HEK293 (cell line): Measurements from ENCODE around the gene ZNF830.
"Not testable (repeated sequence)": the region's sequence is repeated elsewhere in the genome, so short reads cannot be mapped to it uniquely, and the experiment has no call there.

Experiments used
- CTCF ChIA-PET: fragments of 350-600 bp; formaldehyde crosslinking; extraction: SDS; loops from one replicate; lab custom pipeline; 2021; ENCODE audit warnings: antibody characterized with exemption; lab: Yijun Ruan, JAX
- POLR2A ChIA-PET: fragments of 300-600 bp; formaldehyde crosslinking; extraction: SDS; loops from one replicate; lab custom pipeline; 2020; ENCODE audit warnings: antibody characterized with exemption, inconsistent platforms; lab: Yijun Ruan, JAX
- H3K27ac ChIP-seq: fragments of 200-500 bp; sonication (Bioruptor generic); 2 replicates; pipeline ENCODE4 v1.5.1; 2014; ENCODE audit warnings: low read depth, low read length, control low read depth, inconsistent platforms; ENCODE audit errors: extremely low read depth
- H3K36me3 ChIP-seq, 2 experiments: fragments of 200-500 bp in 1 of 2; sonication (Bioruptor generic) in 1 of 2; 1 replicate in 1 of 2; 2 replicates in 1 of 2; pipeline ENCODE4 v1.5.1; 2014 to 2017; ENCODE audit warnings: inconsistent platforms in 2 of 2, low read length in 2 of 2; ENCODE audit not compliant: control insufficient read depth in 2 of 2, insufficient read depth in 1 of 2
- H3K4me1 ChIP-seq: fragments of 200-500 bp; sonication (Bioruptor generic); 2 replicates; pipeline ENCODE4 v1.5.1; 2014; ENCODE audit warnings: mild to moderate bottlenecking, low read length, inconsistent platforms; ENCODE audit not compliant: control insufficient read depth, insufficient read depth
- H3K4me3 ChIP-seq: 2 replicates; pipeline ENCODE4 v1.5.1; 2011; ENCODE audit warnings: low read depth, mild to moderate bottlenecking, control low read depth, low read length, moderate library complexity
- H3K9me3 ChIP-seq: fragments of 200-500 bp; sonication (Bioruptor generic); 2 replicates; pipeline ENCODE4 v1.5.1; 2014; ENCODE audit warnings: low read depth, low read length, inconsistent platforms; ENCODE audit not compliant: control insufficient read depth, insufficient read depth
- EGR2 ChIP-seq: fragments of 450-650 bp; formaldehyde crosslinking; IDR thresholded peaks from 2 replicates; pipeline ENCODE4 v1.5.1; 2016; ENCODE audit warnings: low read depth, missing biosample characterization, missing genetic modification characterization
- FEZF1 ChIP-seq: fragments of 450-650 bp; formaldehyde crosslinking; IDR thresholded peaks from 2 replicates; pipeline ENCODE4 v1.5.1; 2016; ENCODE audit warnings: missing biosample characterization, missing genetic modification characterization
- HOXC10 ChIP-seq: sonication (generic); formaldehyde crosslinking; IDR thresholded peaks from 2 replicates; pipeline ENCODE4 v1.8.1; 2023; ENCODE audit warnings: mild to moderate bottlenecking, missing genetic modification reagents
- INSM2 ChIP-seq: fragments of 450-650 bp; formaldehyde crosslinking; IDR thresholded peaks from 2 replicates; pipeline ENCODE4 v1.5.1; 2016; ENCODE audit warnings: missing biosample characterization, missing genetic modification characterization
- KLF8 ChIP-seq: fragments of 450-650 bp; formaldehyde crosslinking; IDR thresholded peaks from 2 replicates; pipeline ENCODE4 v1.5.1; 2016; ENCODE audit warnings: missing biosample characterization, missing genetic modification characterization
- OSR2 ChIP-seq: fragments of 450-650 bp; formaldehyde crosslinking; IDR thresholded peaks from 2 replicates; pipeline ENCODE4 v1.5.1; 2016; ENCODE audit warnings: missing biosample characterization, missing genetic modification characterization
- PATZ1 ChIP-seq: fragments of 450-650 bp; formaldehyde crosslinking; IDR thresholded peaks from 2 replicates; pipeline ENCODE4 v1.5.1; 2016; ENCODE audit warnings: missing biosample characterization, missing genetic modification characterization
- PBX3 ChIP-seq: sonication (generic); formaldehyde crosslinking; IDR thresholded peaks from 2 replicates; pipeline ENCODE4 v1.8.1; 2022; ENCODE audit warnings: mild to moderate bottlenecking, moderate library complexity, missing genetic modification reagents
- PRDM1 ChIP-seq: fragments of 450-650 bp; formaldehyde crosslinking; IDR thresholded peaks from 2 replicates; pipeline ENCODE4; 2016; ENCODE audit warnings: missing biosample characterization, missing genetic modification characterization
- REPIN1 ChIP-seq: fragments of 450-650 bp; formaldehyde crosslinking; IDR thresholded peaks from 2 replicates; pipeline ENCODE4 v1.5.1; 2017; ENCODE audit warnings: missing biosample characterization, missing genetic modification characterization, low read depth
- SCRT2 ChIP-seq: fragments of 450-650 bp; formaldehyde crosslinking; IDR thresholded peaks from 2 replicates; pipeline ENCODE4 v1.5.1; 2016; ENCODE audit warnings: missing biosample characterization, missing genetic modification characterization
- ZBTB1 ChIP-seq: fragments of 450-650 bp; formaldehyde crosslinking; IDR thresholded peaks from 2 replicates; pipeline ENCODE4 v1.5.1; 2016; ENCODE audit warnings: missing biosample characterization, missing genetic modification characterization
- ZNF223 ChIP-seq: fragments of 450-650 bp; formaldehyde crosslinking; IDR thresholded peaks from 2 replicates; pipeline ENCODE4 v1.5.1; 2016; ENCODE audit warnings: missing biosample characterization, missing genetic modification characterization
- ZNF311 ChIP-seq: fragments of 450-650 bp; formaldehyde crosslinking; IDR thresholded peaks from 2 replicates; pipeline ENCODE4 v1.5.1; 2017; ENCODE audit warnings: missing biosample characterization, missing genetic modification characterization, borderline replicate concordance
- ZNF335 ChIP-seq: fragments of 450-650 bp; formaldehyde crosslinking; conservative IDR thresholded peaks from 2 replicates; pipeline ENCODE4 v1.5.1; 2016; ENCODE audit warnings: missing biosample characterization, missing genetic modification characterization
- ZNF366 ChIP-seq: fragments of 450-650 bp; formaldehyde crosslinking; conservative IDR thresholded peaks from 2 replicates; pipeline ENCODE4 v1.5.1; 2016; ENCODE audit warnings: missing biosample characterization, missing genetic modification characterization
- ZNF416 ChIP-seq: fragments of 450-650 bp; formaldehyde crosslinking; IDR thresholded peaks from 2 replicates; pipeline ENCODE4 v1.5.1; 2016; ENCODE audit warnings: missing biosample characterization, missing genetic modification characterization
- ZNF501 ChIP-seq: fragments of 450-650 bp; formaldehyde crosslinking; IDR thresholded peaks from 2 replicates; pipeline ENCODE4 v1.5.1; 2016; ENCODE audit warnings: missing biosample characterization, missing genetic modification characterization
- ZNF513 ChIP-seq: fragments of 450-650 bp; IDR thresholded peaks from 2 replicates; pipeline ENCODE4 v1.5.1; 2018; ENCODE audit warnings: missing biosample characterization, missing genetic modification characterization
- ZNF645 ChIP-seq: fragments of 450-650 bp; formaldehyde crosslinking; IDR thresholded peaks from 2 replicates; pipeline ENCODE4; 2016; ENCODE audit warnings: missing biosample characterization, missing genetic modification characterization
- ZNF660 ChIP-seq: fragments of 450-650 bp; IDR thresholded peaks from 2 replicates; pipeline ENCODE4 v1.5.1; 2018; ENCODE audit warnings: missing biosample characterization, mild to moderate bottlenecking, missing genetic modification characterization
- ZNF701 ChIP-seq: fragments of 450-650 bp; formaldehyde crosslinking; IDR thresholded peaks from 2 replicates; pipeline ENCODE4 v1.5.1; 2016; ENCODE audit warnings: missing biosample characterization, missing genetic modification characterization
- ZNF785 ChIP-seq: fragments of 450-650 bp; formaldehyde crosslinking; IDR thresholded peaks from 2 replicates; pipeline ENCODE4 v1.5.1; 2016; ENCODE audit warnings: missing biosample characterization, missing genetic modification characterization
- TF ChIP-seq, protein P1 (sequence below): fragments of 450-650 bp; formaldehyde crosslinking; IDR thresholded peaks from 2 replicates; pipeline ENCODE4 v1.5.1; 2016; ENCODE audit warnings: missing biosample characterization, missing genetic modification characterization, low read depth

The ZNF830 gene

GRCh38 chr17:34930283-34930682, 31.1 kb upstream of the ZNF830 start:
- POLR2A ChIA-PET: no interaction called here
- CTCF ChIA-PET: no interaction called here
- no peak overlapping the region for H3K27ac ChIP-seq
- no peak overlapping the region for H3K4me3 ChIP-seq
- H3K9me3 ChIP-seq: no peaks in the 10 kb centered on the region
- TF ChIP-seq ZNF701 (tag by site-specific recombination): no peak
- no peak for TF ChIP-seq ZNF513 (tag by site-specific recombination)
- no peak for TF ChIP-seq KLF8 (tag by site-specific recombination)
- no peak for TF ChIP-seq ZNF645 (tag by site-specific recombination)
- no peak for TF ChIP-seq OSR2 (tag by site-specific recombination)
- no peak for TF ChIP-seq ZNF501
- no peak for TF ChIP-seq EGR2 (tag by site-specific recombination)
- H3K4me1 ChIP-seq: no peaks in the 10 kb centered on the region
- no peaks in the 10 kb centered on the region for H3K36me3 ChIP-seq

GRCh38 chr17:34950780-34951179, 10.6 kb upstream of the ZNF830 start:
- H3K4me1 ChIP-seq, H3K36me3 ChIP-seq, H3K4me3 ChIP-seq, H3K9me3 ChIP-seq, H3K27ac ChIP-seq, POLR2A ChIA-PET, CTCF ChIA-PET: not testable (repeated sequence)

GRCh38 chr17:34958438-34958837, 2.9 kb upstream of the ZNF830 start:
- Histone ChIP-seq H3K4me1 (peaks cover 8% of the 10 kb centered on the region; the same call in 1 of the 2 replicates), H3K9me3 (no peaks in the 10 kb centered on the region), H3K27ac (no peak overlapping the region), H3K36me3 (peaks cover 5 to 8% of the 10 kb centered on the region in 2 experiments; a peak in 2 of 3 replicates), H3K4me3 (no peak overlapping the region)
- CTCF ChIA-PET: no interaction called here
- POLR2A ChIA-PET: no interaction called here
- no peak for TF ChIP-seq PBX3
- no peak for TF ChIP-seq SCRT2 (tag by site-specific recombination)
- no peak for TF ChIP-seq ZNF223 (tag by site-specific recombination)
- no peak for TF ChIP-seq ZNF366 (tag by site-specific recombination)
- TF ChIP-seq ZNF785 (tag by site-specific recombination): no peak
- no peak for TF ChIP-seq ZNF335 (tag by site-specific recombination)
- no peak for TF ChIP-seq FEZF1 (tag by site-specific recombination)
- TF ChIP-seq PRDM1 (tag by site-specific recombination): no peak
- no peak for TF ChIP-seq HOXC10
- no peak for TF ChIP-seq ZBTB1
- TF ChIP-seq, protein P1, sequence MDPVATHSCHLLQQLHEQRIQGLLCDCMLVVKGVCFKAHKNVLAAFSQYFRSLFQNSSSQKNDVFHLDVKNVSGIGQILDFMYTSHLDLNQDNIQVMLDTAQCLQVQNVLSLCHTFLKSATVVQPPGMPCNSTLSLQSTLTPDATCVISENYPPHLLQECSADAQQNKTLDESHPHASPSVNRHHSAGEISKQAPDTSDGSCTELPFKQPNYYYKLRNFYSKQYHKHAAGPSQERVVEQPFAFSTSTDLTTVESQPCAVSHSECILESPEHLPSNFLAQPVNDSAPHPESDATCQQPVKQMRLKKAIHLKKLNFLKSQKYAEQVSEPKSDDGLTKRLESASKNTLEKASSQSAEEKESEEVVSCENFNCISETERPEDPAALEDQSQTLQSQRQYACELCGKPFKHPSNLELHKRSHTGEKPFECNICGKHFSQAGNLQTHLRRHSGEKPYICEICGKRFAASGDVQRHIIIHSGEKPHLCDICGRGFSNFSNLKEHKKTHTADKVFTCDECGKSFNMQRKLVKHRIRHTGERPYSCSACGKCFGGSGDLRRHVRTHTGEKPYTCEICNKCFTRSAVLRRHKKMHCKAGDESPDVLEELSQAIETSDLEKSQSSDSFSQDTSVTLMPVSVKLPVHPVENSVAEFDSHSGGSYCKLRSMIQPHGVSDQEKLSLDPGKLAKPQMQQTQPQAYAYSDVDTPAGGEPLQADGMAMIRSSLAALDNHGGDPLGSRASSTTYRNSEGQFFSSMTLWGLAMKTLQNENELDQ (tag by site-specific recombination): no peak
- TF ChIP-seq INSM2: no peak
- no peak for TF ChIP-seq ZNF311 (tag by site-specific recombination)
- TF ChIP-seq REPIN1 (tag by site-specific recombination): no peak
- no peak for TF ChIP-seq ZNF660 (tag by site-specific recombination)
- no peak for TF ChIP-seq ZNF416
- TF ChIP-seq PATZ1: no peak
